Measurements from ENCODE around the gene ERGIC1. TPM values are rescaled to one million over a fixed set of nuclear protein-coding genes. Genes with fewer than 3 reads are reported as not detected.

Gene ERGIC1
- polyA plus RNA-seq, 1 donor from 2014 or later = 59.1 TPM

DNA sequence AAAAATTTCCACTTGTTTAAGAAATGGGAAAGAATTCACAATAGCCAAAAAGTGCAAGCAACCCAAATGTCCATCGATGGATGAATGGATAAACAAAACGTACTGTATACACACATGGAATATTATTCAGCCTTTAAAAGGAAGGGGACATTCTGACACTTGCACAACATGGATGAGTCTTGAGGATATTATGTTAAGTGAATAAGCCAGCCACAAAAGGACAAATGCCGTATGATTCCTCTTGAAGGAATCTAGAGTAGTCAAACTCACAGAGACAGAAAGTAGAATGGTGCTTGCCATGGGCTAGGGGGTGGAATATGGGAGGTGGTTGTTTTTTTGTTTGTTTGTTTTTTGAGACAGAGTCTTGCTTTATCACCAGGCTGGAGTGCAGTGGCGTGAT is 145.7 kb downstream of the ERGIC1 start:
- Histone ChIP-seq H3K27me3 (ENCODE audit: insufficient read depth, low read depth, low read length) (no peaks in the 10 kb centered on the region), H3K79me2 (replicated peaks; ENCODE audit: insufficient read depth, low read length) (peaks cover 10% of the 10 kb centered on the region), H4K20me1 (ENCODE audit: insufficient read depth) (no peaks in the 10 kb centered on the region), H3K4me3 (ENCODE audit: low read length) (no peak overlapping the region), H3K27ac (ENCODE audit: low read length) (no peak overlapping the region), H3K9ac (ENCODE audit: low read length) (no peak overlapping the region), H2AFZ (ENCODE audit: low read depth, low read length) (no peak overlapping the region), H3K36me3 (ENCODE audit: insufficient read depth, low read length) (no peaks in the 10 kb centered on the region), H3K9me3 (ENCODE audit: low read length) (no peaks in the 10 kb centered on the region), H3K9me2 (ENCODE audit: insufficient read depth, low read length) (no peaks in the 10 kb centered on the region), H3F3A (ENCODE audit: insufficient read depth, low read length, poor library complexity, severe bottlenecking) (no peaks in the 10 kb centered on the region), H3K4me2 (ENCODE audit: low read length) (no peak overlapping the region)
- no peak for TF ChIP-seq POLR2AphosphoS5 (IDR thresholded peaks at IDR 0.05)
- TF ChIP-seq, protein P1, sequence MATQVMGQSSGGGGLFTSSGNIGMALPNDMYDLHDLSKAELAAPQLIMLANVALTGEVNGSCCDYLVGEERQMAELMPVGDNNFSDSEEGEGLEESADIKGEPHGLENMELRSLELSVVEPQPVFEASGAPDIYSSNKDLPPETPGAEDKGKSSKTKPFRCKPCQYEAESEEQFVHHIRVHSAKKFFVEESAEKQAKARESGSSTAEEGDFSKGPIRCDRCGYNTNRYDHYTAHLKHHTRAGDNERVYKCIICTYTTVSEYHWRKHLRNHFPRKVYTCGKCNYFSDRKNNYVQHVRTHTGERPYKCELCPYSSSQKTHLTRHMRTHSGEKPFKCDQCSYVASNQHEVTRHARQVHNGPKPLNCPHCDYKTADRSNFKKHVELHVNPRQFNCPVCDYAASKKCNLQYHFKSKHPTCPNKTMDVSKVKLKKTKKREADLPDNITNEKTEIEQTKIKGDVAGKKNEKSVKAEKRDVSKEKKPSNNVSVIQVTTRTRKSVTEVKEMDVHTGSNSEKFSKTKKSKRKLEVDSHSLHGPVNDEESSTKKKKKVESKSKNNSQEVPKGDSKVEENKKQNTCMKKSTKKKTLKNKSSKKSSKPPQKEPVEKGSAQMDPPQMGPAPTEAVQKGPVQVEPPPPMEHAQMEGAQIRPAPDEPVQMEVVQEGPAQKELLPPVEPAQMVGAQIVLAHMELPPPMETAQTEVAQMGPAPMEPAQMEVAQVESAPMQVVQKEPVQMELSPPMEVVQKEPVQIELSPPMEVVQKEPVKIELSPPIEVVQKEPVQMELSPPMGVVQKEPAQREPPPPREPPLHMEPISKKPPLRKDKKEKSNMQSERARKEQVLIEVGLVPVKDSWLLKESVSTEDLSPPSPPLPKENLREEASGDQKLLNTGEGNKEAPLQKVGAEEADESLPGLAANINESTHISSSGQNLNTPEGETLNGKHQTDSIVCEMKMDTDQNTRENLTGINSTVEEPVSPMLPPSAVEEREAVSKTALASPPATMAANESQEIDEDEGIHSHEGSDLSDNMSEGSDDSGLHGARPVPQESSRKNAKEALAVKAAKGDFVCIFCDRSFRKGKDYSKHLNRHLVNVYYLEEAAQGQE (IDR thresholded peaks at IDR 0.05; ENCODE audit: borderline replicate concordance) = no peak
- TF ChIP-seq SMC3 (conservative IDR thresholded peaks at IDR 0.05; ENCODE audit: poor library complexity) = no peak
- TF ChIP-seq TAF1 (IDR thresholded peaks at IDR 0.05; ENCODE audit: low read depth) = no peak
- no peak for TF ChIP-seq EP300 (conservative IDR thresholded peaks at IDR 0.05; ENCODE audit: poor library complexity, severe bottlenecking)

DNA sequence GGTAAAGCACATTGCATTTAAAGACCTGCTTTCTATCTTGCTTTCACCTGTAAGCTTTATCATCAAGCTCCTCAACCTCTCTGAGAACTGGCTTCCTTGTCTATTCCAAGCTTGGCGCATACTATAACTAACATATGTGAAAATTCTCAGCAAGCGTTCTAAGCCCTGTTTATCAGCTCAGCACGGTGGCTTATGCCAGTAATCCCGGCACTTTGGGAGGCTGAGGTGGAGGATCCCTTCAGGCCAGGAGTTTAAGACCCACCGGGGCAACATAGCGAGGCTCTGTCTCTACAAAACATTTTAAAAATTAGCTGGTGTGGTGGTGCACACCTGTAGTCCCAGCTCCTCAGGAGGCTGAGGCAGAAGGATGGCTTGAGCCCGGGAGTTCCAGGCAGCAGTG is 147.9 kb downstream of the ERGIC1 start:
- Histone ChIP-seq H3K4me3 (ENCODE audit: low read length) (no peak overlapping the region), H3K4me2 (ENCODE audit: low read length) (no peak overlapping the region), H3K27me3 (ENCODE audit: insufficient read depth, low read depth, low read length) (no peaks in the 10 kb centered on the region), H3K36me3 (ENCODE audit: insufficient read depth, low read length) (no peaks in the 10 kb centered on the region), H3K27ac (ENCODE audit: low read length) (no peak overlapping the region), H2AFZ (ENCODE audit: low read depth, low read length) (no peak overlapping the region), H4K20me1 (ENCODE audit: insufficient read depth) (no peaks in the 10 kb centered on the region), H3K79me2 (replicated peaks; ENCODE audit: insufficient read depth, low read length) (peaks cover 26% of the 10 kb centered on the region), H3F3A (ENCODE audit: insufficient read depth, low read length, poor library complexity, severe bottlenecking) (no peaks in the 10 kb centered on the region), H3K9me3 (ENCODE audit: low read length) (no peaks in the 10 kb centered on the region), H3K9me2 (ENCODE audit: insufficient read depth, low read length) (no peaks in the 10 kb centered on the region), H3K9ac (ENCODE audit: low read length) (no peak overlapping the region)
- no peak for TF ChIP-seq MXI1 (conservative IDR thresholded peaks at IDR 0.05; ENCODE audit: poor library complexity, severe bottlenecking)
- no peak for TF ChIP-seq TAF1 (IDR thresholded peaks at IDR 0.05; ENCODE audit: low read depth)
- no peak for TF ChIP-seq SMC3 (conservative IDR thresholded peaks at IDR 0.05; ENCODE audit: poor library complexity)
- no peak for TF ChIP-seq EZH2 (IDR thresholded peaks at IDR 0.05; ENCODE audit: borderline replicate concordance, insufficient read depth, low read length, poor library complexity, severe bottlenecking)
- TF ChIP-seq POLR2AphosphoS5 (IDR thresholded peaks at IDR 0.05) = no peak

GRCh38 chr5:172983542-172984243 is 149.6 kb downstream of the ERGIC1 start, which contains the start of gene ATP6V0E1:
Gene ATP6V0E1 (plus strand): TSS chr5:172983771. CDS start chr5:172983861, 90 bp downstream.
- Histone ChIP-seq H3K79me2 (replicated peaks; ENCODE audit: insufficient read depth, low read length) (peaks cover 32% of the 10 kb centered on the region), H3K27me3 (ENCODE audit: insufficient read depth, low read depth, low read length) (no peaks in the 10 kb centered on the region), H3K9me3 (ENCODE audit: low read length) (no peaks in the 10 kb centered on the region), H3F3A (ENCODE audit: insufficient read depth, low read length, poor library complexity, severe bottlenecking) (no peaks in the 10 kb centered on the region), H2AFZ (ENCODE audit: low read depth, low read length) (peak within 1 kb of the TSS; percentile 96), H3K4me3 (ENCODE audit: low read length) (peak within 1 kb of the TSS; percentile 99), H3K9ac (ENCODE audit: low read length) (peak within 1 kb of the TSS; percentile 98), H3K36me3 (ENCODE audit: insufficient read depth, low read length) (no peaks in the 10 kb centered on the region), H3K9me2 (ENCODE audit: insufficient read depth, low read length) (no peaks in the 10 kb centered on the region), H3K27ac (ENCODE audit: low read length) (peak within 1 kb of the TSS; percentile 91), H3K4me2 (ENCODE audit: low read length) (peak within 1 kb of the TSS; percentile 58), H4K20me1 (ENCODE audit: insufficient read depth) (no peaks in the 10 kb centered on the region)
- TF ChIP-seq MXI1 (conservative IDR thresholded peaks at IDR 0.05; ENCODE audit: poor library complexity, severe bottlenecking) (peak; percentile 77), EP300 (conservative IDR thresholded peaks at IDR 0.05; ENCODE audit: poor library complexity, severe bottlenecking) (peak; percentile 41), EZH2 (IDR thresholded peaks at IDR 0.05; ENCODE audit: borderline replicate concordance, insufficient read depth, low read length, poor library complexity, severe bottlenecking) (no peak), POLR2AphosphoS5 (IDR thresholded peaks at IDR 0.05) (peak; percentile 99), TAF1 (IDR thresholded peaks at IDR 0.05; ENCODE audit: low read depth) (peak; percentile 56), CTCF (IDR thresholded peaks at IDR 0.05; ENCODE audit: poor library complexity, severe bottlenecking) (no peak), RAD21 (conservative IDR thresholded peaks at IDR 0.05) (no peak), SMC3 (conservative IDR thresholded peaks at IDR 0.05; ENCODE audit: poor library complexity) (no peak)
- TF ChIP-seq, protein P1 (IDR thresholded peaks at IDR 0.05; ENCODE audit: borderline replicate concordance) = no peak
